ENCODE results near the gene CHD6. TPM values are rescaled to one million over a fixed set of nuclear protein-coding genes. Genes with fewer than 3 reads are reported as not detected.

CHD6 gene
- total RNA-seq, 1 experiment from 2014 or later: 80.5 TPM

- H3K27me3 Mint-ChIP-seq (ENCODE audit: insufficient read depth, unreplicated experiment): peaks cover 21% of the 10 kb centered on the region
Measured at GRCh38 chr20:41362748-41363140, 255.4 kb downstream of the CHD6 start.

GRCh38 chr20:41361757-41362747, 256.1 kb downstream of the CHD6 start:
- intact Hi-C loops (cut with micrococcal nuclease; ENCODE audit: unreplicated experiment): no loop called here
- H3K4me1 Mint-ChIP-seq (ENCODE audit: low read depth, unreplicated experiment): peaks cover 6% of the 10 kb centered on the region
- Histone ChIP-seq H3K9me3 (no peaks in the 10 kb centered on the region), H3K27me3 (replicated peaks; ENCODE audit: control insufficient read depth, insufficient read depth, low read length) (peaks cover 8% of the 10 kb centered on the region), H3K4me1 (0 out of 2 replicates have a peak, but pooled peaks cover 6% of the 10 kb centered on the region), H3K36me3 (ENCODE audit: control insufficient read depth, insufficient read depth, low read length) (peaks cover 1% of the 10 kb centered on the region; the same call in 1 of the 2 replicates), H3K4me3 (ENCODE audit: low read depth, low read length) (no peak overlapping the region)
- no peak overlapping the region for H3K4me3 Mint-ChIP-seq (ENCODE audit: unreplicated experiment)
- peaks cover 15% of the 10 kb centered on the region for H3K27me3 Mint-ChIP-seq (ENCODE audit: insufficient read depth, unreplicated experiment)
- no peak overlapping the region for H3K27ac Mint-ChIP-seq (ENCODE audit: unreplicated experiment)
- no peaks in the 10 kb centered on the region for H3K36me3 Mint-ChIP-seq (ENCODE audit: insufficient read depth, unreplicated experiment)
- no peaks in the 10 kb centered on the region for H3K9me3 Mint-ChIP-seq (ENCODE audit: unreplicated experiment)
- TF ChIP-seq, protein P1, sequence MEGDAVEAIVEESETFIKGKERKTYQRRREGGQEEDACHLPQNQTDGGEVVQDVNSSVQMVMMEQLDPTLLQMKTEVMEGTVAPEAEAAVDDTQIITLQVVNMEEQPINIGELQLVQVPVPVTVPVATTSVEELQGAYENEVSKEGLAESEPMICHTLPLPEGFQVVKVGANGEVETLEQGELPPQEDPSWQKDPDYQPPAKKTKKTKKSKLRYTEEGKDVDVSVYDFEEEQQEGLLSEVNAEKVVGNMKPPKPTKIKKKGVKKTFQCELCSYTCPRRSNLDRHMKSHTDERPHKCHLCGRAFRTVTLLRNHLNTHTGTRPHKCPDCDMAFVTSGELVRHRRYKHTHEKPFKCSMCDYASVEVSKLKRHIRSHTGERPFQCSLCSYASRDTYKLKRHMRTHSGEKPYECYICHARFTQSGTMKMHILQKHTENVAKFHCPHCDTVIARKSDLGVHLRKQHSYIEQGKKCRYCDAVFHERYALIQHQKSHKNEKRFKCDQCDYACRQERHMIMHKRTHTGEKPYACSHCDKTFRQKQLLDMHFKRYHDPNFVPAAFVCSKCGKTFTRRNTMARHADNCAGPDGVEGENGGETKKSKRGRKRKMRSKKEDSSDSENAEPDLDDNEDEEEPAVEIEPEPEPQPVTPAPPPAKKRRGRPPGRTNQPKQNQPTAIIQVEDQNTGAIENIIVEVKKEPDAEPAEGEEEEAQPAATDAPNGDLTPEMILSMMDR (IDR thresholded peaks at IDR 0.05; ENCODE audit: insufficient read depth in 1 of 2, low read depth in 1 of 2, low read length in 1 of 2, severe bottlenecking in 1 of 2, unreplicated experiment in 1 of 2): no peak
- ChIA-PET POLR2A (interaction anchor here (0.6 kb wide), 1 partner anchor 201 kb away, joined by 3 read pairs; no protein-coding TSS in a partner anchor), CTCF (interaction anchor here (1.0 to 2.0 kb wide), 2 partner anchors 10 to 21 kb away, joined by 3 to 12 read pairs; partner anchors contain the start of gene LPIN3)
- no TSS peak for BruUV-seq (replicated peaks)
- DNase-seq: peak in 1 of 2 experiments; percentile 58

More at GRCh38 chr20:41362748-41363140, 255.4 kb downstream of the CHD6 start:
- Mint-ChIP-seq H3K4me1 (ENCODE audit: low read depth, unreplicated experiment) (peaks cover 11% of the 10 kb centered on the region), H3K9me3 (ENCODE audit: unreplicated experiment) (no peaks in the 10 kb centered on the region), H3K36me3 (ENCODE audit: insufficient read depth, unreplicated experiment) (no peaks in the 10 kb centered on the region), H3K4me3 (ENCODE audit: unreplicated experiment) (no peak overlapping the region), H3K27ac (ENCODE audit: unreplicated experiment) (no peak overlapping the region)
- intact Hi-C loops (cut with micrococcal nuclease; ENCODE audit: unreplicated experiment): no loop called here
- ChIA-PET POLR2A (interaction anchor here (0.6 kb wide), 1 partner anchor 202 kb away, joined by 3 read pairs; no protein-coding TSS in a partner anchor), CTCF (interaction anchor here (1.0 to 2.0 kb wide), 2 partner anchors 11 to 22 kb away, joined by 3 to 12 read pairs; partner anchors contain the start of gene LPIN3)
- no TSS peak for BruUV-seq (replicated peaks)
- Histone ChIP-seq H3K9me3 (no peaks in the 10 kb centered on the region), H3K27me3 (replicated peaks; ENCODE audit: control insufficient read depth, insufficient read depth, low read length) (peaks cover 8% of the 10 kb centered on the region), H3K36me3 (ENCODE audit: control insufficient read depth, insufficient read depth, low read length) (peaks cover 1% of the 10 kb centered on the region; the same call in 1 of the 2 replicates), H3K4me3 (ENCODE audit: low read depth, low read length) (no peak overlapping the region), H3K4me1 (0 out of 2 replicates have a peak, but pooled peaks cover 6% of the 10 kb centered on the region)
- DNase-seq: no peak
- TF ChIP-seq, protein P1 (IDR thresholded peaks at IDR 0.05; ENCODE audit: insufficient read depth in 1 of 2, low read depth in 1 of 2, low read length in 1 of 2, severe bottlenecking in 1 of 2, unreplicated experiment in 1 of 2): no peak
